GM23248 (cell line): ENCODE results near the gene WWOX.

Source experiments
- EZH2 ChIP-seq: fragments of 200-600 bp; sonication (generic); IDR thresholded peaks from 2 replicates; pipeline ENCODE4 v1.6.1; 2018; ENCODE audit warnings: antibody characterized with exemption, mild to moderate bottlenecking; ENCODE audit not compliant: insufficient read depth, poor library complexity, severe bottlenecking
- EZH2phosphoT487 ChIP-seq: fragments of 200-600 bp; sonication (generic); IDR thresholded peaks from 2 replicates; pipeline ENCODE4 v1.6.1; 2018; ENCODE audit warnings: antibody characterized with exemption, moderate library complexity, mild to moderate bottlenecking, low read depth; ENCODE audit not compliant: insufficient read depth

- TF ChIP-seq EZH2, result no peak
- TF ChIP-seq EZH2phosphoT487, result no peak
Observed at GRCh38 chr16:78224342-78224741, 124.9 kb downstream of the WWOX start.
